ENCODE results near the gene TBC1D21. TPM values are rescaled to one million over a fixed set of nuclear protein-coding genes. Genes with fewer than 3 reads are reported as not detected.
A peak's percentile ranks its signal among the peaks of the same experiment; 100 is the strongest.

TBC1D21 gene
- total and polyA plus RNA-seq, 2 donors from 2014 or later: not detected

DNA sequence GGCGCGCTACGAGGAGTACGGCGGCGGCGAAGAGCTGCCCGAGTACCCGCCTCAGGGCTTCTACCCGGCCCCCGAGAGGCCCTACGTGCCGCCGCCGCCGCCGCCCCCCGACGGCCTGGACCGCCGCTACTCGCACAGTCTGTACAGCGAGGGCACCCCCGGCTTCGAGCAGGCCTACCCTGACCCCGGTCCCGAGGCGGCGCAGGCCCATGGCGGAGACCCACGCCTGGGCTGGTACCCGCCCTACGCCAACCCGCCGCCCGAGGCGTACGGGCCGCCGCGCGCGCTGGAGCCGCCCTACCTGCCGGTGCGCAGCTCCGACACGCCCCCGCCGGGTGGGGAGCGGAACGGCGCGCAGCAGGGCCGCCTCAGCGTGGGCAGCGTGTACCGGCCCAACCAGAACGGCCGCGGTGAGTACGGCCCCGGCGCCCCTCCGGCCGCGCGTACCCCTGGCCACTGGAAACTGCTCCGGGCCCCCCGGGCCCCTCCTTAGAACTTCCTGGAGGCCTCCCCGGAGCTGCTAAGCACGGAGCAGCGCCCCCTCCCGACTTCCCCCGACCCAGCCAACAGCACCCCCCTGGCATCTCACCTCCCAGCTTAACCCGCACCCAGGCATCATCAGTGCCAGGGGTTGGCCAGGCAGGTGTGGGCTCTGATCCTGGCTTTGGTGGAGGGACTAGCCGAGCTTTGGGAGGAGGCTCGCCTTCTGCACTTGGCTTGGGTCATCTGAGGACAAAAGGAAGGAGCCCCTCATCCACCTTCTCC is 54.3 kb downstream of the TBC1D21 start:
- intact Hi-C loops (cut with DNase I): no loop called here
- no peaks in the 10 kb centered on the region for H3K9me3 ChIP-seq (ENCODE audit: control insufficient read depth in 2 of 3, insufficient read depth in 1 of 3, low read length in 3 of 3)
- H3K36me3 ChIP-seq (ENCODE audit: control insufficient read depth in 2 of 3, insufficient read depth in 3 of 3, low read length in 3 of 3): no peaks in the 10 kb centered on the region
- H3K4me1 ChIP-seq (ENCODE audit: control insufficient read depth in 2 of 3, insufficient read depth in 2 of 3, low read depth in 1 of 3, low read length in 3 of 3): peaks cover 2 to 39% (median 18%) of the 10 kb centered on the region in 3 donors
- peak overlapping the region in 1 of 3 donors; percentile 40 for H3K9ac ChIP-seq (ENCODE audit: low read length in 3 of 3)
- peak; percentile 69 to 89 (median 78) for DNase-seq
- no peak for FAIRE-seq
- peak overlapping the region; percentile 85 to 86 for H3K27ac ChIP-seq (ENCODE audit: low read depth in 2 of 2, low read length in 2 of 2)
- H3K27me3 ChIP-seq (ENCODE audit: control insufficient read depth, insufficient read depth, low read length): no peaks in the 10 kb centered on the region
- peak overlapping the region; percentile 28 to 50 (median 33) for H3K4me3 ChIP-seq (ENCODE audit: low read length in 3 of 3)
- TF ChIP-seq, protein P1, sequence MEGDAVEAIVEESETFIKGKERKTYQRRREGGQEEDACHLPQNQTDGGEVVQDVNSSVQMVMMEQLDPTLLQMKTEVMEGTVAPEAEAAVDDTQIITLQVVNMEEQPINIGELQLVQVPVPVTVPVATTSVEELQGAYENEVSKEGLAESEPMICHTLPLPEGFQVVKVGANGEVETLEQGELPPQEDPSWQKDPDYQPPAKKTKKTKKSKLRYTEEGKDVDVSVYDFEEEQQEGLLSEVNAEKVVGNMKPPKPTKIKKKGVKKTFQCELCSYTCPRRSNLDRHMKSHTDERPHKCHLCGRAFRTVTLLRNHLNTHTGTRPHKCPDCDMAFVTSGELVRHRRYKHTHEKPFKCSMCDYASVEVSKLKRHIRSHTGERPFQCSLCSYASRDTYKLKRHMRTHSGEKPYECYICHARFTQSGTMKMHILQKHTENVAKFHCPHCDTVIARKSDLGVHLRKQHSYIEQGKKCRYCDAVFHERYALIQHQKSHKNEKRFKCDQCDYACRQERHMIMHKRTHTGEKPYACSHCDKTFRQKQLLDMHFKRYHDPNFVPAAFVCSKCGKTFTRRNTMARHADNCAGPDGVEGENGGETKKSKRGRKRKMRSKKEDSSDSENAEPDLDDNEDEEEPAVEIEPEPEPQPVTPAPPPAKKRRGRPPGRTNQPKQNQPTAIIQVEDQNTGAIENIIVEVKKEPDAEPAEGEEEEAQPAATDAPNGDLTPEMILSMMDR (IDR thresholded peaks at IDR 0.05; ENCODE audit: borderline replicate concordance, extremely low read depth, insufficient read depth): peak; percentile 17

DNA sequence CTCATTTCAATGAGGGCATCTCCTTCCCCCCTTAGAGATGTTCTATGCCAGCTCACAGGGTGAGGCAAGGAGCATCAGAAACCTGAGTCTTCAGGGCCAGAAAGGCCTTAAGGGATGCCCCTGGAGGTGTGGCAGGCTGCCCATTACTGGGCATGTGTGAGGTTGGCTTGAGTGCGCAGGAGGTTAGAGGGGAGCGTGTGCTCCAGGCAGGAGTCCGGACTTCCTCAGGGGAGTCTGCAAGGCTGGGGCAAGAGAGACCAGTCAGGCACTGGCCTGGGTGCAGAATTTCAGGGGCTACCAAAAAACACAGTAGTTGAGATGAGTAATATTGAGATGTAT is 54.8 kb downstream of the TBC1D21 start:
- H3K9ac ChIP-seq (ENCODE audit: low read length in 3 of 3): no peak overlapping the region
- TF ChIP-seq, protein P1 (IDR thresholded peaks at IDR 0.05; ENCODE audit: borderline replicate concordance, extremely low read depth, insufficient read depth): no peak
- intact Hi-C loops (cut with DNase I): no loop called here
- H3K27ac ChIP-seq (ENCODE audit: low read depth in 2 of 2, low read length in 2 of 2): no peak overlapping the region
- H3K27me3 ChIP-seq (ENCODE audit: control insufficient read depth, insufficient read depth, low read length): no peaks in the 10 kb centered on the region
- H3K36me3 ChIP-seq (ENCODE audit: control insufficient read depth in 2 of 3, insufficient read depth in 3 of 3, low read length in 3 of 3): no peaks in the 10 kb centered on the region
- H3K4me3 ChIP-seq (ENCODE audit: low read length in 3 of 3): peak overlapping the region; percentile 11 to 50 (median 28)
- no peak for DNase-seq
- H3K4me1 ChIP-seq (ENCODE audit: control insufficient read depth in 2 of 3, insufficient read depth in 2 of 3, low read depth in 1 of 3, low read length in 3 of 3): peaks cover 2 to 34% (median 18%) of the 10 kb centered on the region in 3 donors
- no peak for FAIRE-seq
- H3K9me3 ChIP-seq (ENCODE audit: control insufficient read depth in 2 of 3, insufficient read depth in 1 of 3, low read length in 3 of 3): no peaks in the 10 kb centered on the region

DNA sequence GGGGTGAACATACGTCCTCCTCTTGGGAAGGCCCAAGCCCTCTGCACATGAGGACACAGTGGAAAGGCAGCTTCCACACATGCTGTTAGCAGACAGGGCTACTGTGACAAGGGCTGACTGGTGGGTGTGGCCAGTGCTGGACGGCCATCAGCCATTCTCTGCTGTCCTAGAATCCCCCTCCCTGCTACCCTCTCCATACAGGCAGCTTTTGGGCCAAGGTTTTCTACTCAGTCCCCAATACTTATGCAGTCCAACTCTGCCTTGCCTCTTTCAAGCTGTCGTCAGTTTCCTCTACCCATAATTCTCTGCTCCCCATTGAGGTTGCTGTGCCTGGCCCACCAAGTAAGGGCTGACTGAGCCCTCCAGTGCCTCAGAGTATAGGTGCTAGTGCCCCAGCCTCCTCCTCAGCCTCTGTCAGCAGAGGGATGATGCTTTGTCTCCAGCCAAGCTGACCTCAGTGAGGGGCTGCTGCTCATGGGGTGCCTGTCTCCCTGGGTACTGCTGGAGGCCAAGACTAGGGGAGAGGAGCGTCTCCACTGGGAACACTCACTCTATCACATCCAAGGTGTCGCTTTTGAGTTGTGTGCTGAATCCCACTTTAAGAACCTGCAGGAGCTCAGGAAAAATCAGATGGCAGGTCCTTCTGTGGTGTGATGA is 55.7 kb downstream of the TBC1D21 start:
- no peak overlapping the region for H3K4me3 ChIP-seq (ENCODE audit: low read length in 3 of 3)
- no peaks in the 10 kb centered on the region for H3K36me3 ChIP-seq (ENCODE audit: control insufficient read depth in 2 of 3, insufficient read depth in 3 of 3, low read length in 3 of 3)
- H3K27me3 ChIP-seq (ENCODE audit: control insufficient read depth, insufficient read depth, low read length): no peaks in the 10 kb centered on the region
- H3K27ac ChIP-seq (ENCODE audit: low read depth in 2 of 2, low read length in 2 of 2): no peak overlapping the region
- TF ChIP-seq, protein P1 (IDR thresholded peaks at IDR 0.05; ENCODE audit: borderline replicate concordance, extremely low read depth, insufficient read depth): no peak
- H3K9me3 ChIP-seq (ENCODE audit: control insufficient read depth in 2 of 3, insufficient read depth in 1 of 3, low read length in 3 of 3): no peaks in the 10 kb centered on the region
- intact Hi-C loops (cut with DNase I): no loop called here
- H3K4me1 ChIP-seq (ENCODE audit: control insufficient read depth in 2 of 3, insufficient read depth in 2 of 3, low read depth in 1 of 3, low read length in 3 of 3): peaks cover under 1 to 26% (median 11%) of the 10 kb centered on the region in 3 donors
- H3K9ac ChIP-seq (ENCODE audit: low read length in 3 of 3): no peak overlapping the region
- DNase-seq (no peak), FAIRE-seq (no peak)
